CD4-positive, alpha-beta T cell treated with Interferon gamma for 1 hour (primary cell): Measurements from ENCODE around the gene IL2RG.

ENCODE experiments used
- DNase-seq: peaks from one replicate; pipeline ENCODE4 v3.0.0-alpha.2; 2020

The IL2RG gene

DNA sequence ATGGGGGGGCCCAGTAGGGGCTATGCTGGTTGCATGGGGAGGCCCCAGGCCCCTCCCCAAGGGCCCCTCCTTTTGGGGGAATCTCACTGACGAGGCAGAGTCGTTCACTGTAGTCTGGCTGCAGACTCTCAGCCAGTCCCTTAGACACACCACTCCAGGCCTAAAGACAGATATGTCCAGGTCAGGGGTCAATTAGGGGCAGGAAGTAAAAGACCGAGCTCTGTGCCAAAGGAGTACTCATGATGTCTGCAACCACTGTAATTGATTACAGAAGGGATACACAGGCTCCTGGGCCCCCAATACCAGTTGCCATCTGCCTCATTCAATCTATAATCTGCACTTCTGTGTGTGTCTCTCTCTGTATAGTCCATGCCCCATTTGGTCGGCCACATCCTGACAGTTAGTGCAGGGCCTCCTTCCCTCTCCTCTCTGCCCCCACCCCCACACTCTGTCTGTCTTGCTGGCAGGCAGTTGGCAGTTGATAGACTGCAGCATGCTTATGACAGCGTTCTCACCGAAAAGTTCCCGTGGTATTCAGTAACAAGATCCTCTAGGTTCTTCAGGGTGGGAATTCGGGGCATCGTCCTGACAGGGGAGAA lies 3.5 kb downstream of the IL2RG start:
- peak; percentile 30 for DNase-seq

DNA sequence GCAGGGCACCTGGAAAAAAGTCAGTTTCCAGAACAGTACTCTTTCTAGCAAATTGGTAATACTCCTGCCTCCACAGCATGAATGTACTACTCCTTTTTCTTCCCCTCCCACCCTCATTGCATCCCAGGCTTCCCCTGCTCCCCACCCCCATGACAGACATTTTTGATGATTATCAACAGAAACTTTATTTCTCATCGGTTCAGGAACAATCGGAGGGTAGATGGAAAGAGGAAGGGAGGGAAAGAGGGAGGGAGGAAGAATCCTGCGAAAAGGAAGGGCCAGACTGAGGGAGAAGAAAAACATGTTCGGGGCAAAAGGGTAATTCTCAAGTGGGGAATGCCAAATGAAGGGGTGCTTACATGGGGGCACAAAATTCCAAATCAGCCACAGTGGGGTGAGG lies 4.1 kb downstream of the IL2RG start:
- no peak for DNase-seq

GRCh38 chrX:71106427-71106826 lies 5.0 kb downstream of the IL2RG start, which contains the start of gene CXorf65:
Gene CXorf65, minus strand, starts transcription at chrX:71106740. Its CDS starts 184 bp downstream, at chrX:71106556.
- DNase-seq: peak; percentile 25

DNA sequence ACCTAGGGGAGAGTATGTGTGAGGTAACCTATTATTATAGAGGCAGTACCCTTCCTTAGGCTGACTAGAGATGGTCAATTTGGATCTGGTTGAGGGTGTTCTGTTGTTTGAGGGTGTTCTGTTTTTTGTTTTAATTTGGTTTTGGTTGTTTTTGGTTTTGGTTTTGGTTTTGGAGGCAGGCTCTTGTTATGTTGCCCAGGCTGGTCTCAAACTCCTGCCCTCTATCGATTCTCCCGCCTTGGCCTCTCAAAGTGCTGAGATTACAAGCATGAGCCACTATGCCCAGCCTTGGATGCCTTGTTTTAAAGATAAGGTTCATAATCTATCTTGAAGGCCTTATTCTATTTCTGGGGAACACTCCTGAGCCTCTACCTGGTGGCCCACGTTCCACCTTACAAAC lies 5.7 kb downstream of the IL2RG start:
- DNase-seq: no peak

GRCh38 chrX:71103110-71103983 lies 8.0 kb downstream of the IL2RG start:
- peak; percentile 61 for DNase-seq

- DNase-seq: no peak
Observed at GRCh38 chrX:71102292-71102691, 9.1 kb downstream of the IL2RG start.

- DNase-seq: peak; percentile 13
Observed at GRCh38 chrX:71100581-71101505, 10.5 kb downstream of the IL2RG start.

DNA sequence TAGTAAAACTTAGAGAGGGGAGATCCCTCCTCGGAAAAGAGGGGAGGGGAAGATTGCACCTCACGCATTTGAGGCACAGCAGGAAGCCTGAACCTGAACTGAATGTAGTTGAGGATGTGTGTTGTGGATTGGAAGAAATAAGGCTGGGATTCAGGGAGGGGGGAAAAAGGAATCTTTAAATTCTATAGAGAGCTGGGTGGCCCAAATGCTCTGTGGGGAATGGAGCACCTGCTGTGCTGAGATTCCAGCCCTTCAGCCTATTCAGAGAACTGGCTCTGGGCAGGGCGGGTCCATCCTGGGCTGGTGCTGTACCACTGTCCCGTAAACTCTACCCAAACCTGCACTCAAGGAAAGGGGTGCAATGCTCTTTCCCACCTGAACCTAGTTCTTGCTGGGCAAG lies 11.6 kb downstream of the IL2RG start:
- DNase-seq: no peak

- DNase-seq: no peak
Observed at GRCh38 chrX:71098951-71099506, 12.3 kb downstream of the IL2RG start.

GRCh38 chrX:71098302-71098701 lies 13.1 kb downstream of the IL2RG start:
- DNase-seq: peak; percentile 81

DNA sequence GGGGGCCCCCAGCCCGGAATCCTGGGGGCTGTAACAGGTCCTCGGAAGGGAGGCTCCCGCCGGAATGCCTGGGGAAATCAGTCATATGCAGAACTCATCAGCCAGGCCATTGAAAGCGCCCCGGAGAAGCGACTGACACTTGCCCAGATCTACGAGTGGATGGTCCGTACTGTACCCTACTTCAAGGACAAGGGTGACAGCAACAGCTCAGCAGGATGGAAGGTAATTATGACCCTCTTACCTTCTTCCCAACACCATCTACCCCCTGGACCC lies 14.7 kb downstream of the IL2RG start:
- no peak for DNase-seq

DNA sequence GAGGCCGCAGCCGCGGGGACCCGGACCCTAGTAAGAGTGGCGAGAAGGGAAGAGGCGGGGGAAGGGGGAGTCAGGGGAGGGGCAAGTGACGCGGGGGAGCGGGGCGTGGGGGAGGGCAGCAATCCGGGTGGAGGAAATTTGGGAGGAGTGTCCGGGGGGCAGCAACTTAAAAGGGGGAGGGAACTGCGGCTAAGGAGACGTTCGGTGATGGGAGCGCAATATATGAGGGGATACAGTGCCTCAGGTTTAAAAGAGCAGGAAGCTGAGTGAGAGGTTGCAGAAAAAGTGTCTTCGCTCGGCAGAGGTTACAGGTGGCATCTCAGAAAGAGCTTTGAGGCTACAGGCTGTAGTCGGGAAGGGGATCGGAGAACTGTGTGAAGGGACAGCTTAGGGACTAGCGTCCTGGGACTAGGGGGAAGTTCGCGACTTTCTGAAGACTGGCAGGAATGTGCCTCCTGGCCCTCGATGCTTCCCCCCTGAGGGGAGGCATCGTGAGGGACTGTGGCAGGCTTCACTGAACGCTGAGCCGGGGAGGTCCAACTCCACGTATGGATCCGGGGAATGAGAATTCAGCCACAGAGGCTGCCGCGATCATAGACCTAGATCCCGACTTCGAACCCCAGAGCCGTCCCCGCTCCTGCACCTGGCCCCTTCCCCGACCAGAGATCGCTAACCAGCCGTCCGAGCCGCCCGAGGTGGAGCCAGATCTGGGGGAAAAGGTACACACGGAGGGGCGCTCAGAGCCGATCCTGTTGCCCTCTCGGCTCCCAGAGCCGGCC lies 15.2 kb downstream of the IL2RG start:
- no peak for DNase-seq

GRCh38 chrX:71095555-71095980 lies 15.8 kb downstream of the IL2RG start, which contains the start of gene FOXO4:
Gene FOXO4, plus strand, starts transcription at chrX:71095851. Its CDS starts 678 bp downstream, at chrX:71096529.
- DNase-seq: peak; percentile 92

GRCh38 chrX:71095033-71095432 lies 16.3 kb downstream of the IL2RG start:
- DNase-seq: no peak

DNA sequence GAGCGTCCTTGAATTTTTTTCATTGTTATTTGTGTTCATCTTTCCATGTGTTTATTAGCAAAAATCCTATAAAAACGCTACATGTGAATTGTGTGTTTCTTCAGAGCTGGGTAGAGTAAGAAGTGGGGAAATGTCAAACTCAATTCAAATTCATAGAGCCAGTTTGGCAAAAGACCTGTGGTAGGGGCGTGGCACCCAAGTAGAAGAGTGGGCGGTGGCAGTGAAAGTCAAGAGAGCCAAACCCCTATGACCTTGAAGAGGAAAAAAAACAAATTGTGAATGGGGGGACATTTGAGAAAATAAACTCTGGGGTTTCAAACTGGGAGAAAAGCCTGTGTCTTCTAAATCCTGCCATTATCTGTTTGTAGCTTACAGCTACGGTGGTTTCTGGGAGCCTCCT lies 20.1 kb downstream of the IL2RG start:
- no peak for DNase-seq

DNA sequence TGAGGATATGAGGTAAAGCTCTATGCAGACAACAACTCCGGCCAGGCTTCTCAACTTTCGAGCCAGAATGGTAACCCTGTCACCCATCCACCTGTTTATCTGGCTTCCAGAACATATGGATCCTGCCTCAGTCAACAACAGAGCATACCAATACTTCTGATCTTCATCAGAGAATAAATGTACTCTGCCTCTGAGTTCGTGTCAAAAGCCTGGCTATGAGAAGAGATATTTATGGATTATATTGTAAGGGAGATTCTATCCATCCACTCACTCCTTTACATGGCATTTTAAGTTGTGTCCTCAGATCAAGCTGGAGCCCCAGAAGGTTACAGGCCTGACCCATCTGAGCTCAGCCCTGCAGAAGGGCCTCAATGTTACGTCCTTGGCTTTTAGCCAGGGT lies 25.5 kb downstream of the IL2RG start:
- DNase-seq: no peak

GRCh38 chrX:71082822-71083221 lies 28.6 kb downstream of the IL2RG start:
- DNase-seq: no peak

DNA sequence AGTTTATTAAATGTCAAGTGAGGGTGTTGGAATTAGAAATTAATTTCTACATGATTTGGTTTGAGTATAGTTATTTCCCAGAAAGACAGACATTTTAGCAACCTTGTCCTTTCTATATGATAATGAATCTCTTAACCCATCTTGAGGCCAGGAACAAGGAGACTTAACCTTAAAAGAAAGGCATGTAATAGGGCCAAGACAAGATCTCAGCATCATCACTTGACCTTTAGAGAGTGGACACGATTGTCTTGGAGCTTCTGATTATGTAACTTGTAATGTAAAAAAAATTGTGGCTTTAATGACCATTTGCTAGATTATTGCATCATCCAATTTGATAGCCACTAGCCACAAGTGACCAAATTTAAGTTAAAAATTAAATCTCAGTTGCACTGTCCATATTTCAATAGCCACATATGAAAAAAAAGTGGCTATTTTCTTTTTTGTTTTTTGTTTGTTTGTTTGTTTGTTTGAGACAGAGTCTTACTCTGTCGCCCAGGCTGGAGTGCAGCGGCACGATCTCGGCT lies 29.2 kb downstream of the IL2RG start:
- no peak for DNase-seq

DNA sequence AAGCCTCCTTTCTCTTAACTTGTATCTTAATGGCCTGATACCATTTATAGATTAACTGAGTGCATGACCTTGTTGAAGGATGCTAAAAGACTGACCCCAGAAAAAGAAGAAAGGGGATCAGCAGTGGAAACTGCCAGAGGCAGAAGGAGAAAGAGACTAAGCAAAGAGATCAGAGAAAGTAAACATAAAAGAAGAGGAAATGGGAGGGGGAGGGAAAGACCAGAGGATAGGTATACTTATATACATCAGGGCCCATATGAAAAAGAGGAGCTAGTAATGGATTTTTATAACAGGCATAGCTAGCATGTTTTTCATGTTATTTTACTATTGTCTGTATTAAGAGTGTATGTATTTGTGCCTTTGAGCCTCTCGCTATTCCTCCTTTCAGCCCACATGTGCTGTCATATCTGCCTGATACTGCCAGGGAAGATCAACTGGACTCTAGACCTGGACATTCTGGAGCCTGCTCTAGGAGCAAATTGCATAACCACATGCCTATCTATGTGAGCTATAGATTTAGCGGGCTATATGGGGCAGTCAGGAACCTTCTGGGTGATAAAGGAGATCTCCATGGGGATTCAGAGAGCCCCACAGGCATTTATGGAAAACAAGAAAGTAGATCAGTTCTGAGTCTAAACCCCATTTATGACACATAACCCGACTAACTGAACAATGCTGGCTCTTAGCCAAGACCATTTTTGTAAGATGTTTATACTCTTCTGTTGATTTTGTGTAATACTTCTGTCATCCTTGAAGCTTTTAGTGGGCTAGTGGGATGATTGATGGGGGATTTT lies 29.9 kb downstream of the IL2RG start:
- no peak for DNase-seq

DNA sequence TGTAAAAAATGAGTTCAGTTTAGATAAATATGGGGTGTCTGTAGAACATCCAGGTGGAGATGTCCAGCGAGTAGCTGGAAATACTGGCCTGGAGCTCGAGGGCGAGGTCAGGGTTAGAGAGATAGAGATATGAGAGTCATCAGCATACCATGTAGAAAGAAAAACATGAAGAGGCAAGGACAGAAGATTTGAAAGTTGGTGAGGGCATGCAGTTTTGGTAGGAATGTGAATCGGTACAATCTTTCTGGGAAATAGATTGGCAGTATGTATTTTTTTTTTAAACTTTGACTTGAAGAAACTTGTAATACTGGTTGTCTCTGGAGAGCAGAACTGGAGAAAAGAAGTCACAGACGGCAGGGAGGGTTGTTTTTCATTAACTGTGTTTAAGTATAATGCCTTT lies 40.8 kb downstream of the IL2RG start:
- DNase-seq: no peak
